GM04503 (cell line): ENCODE data around the gene CTNND2.

Experiments used
- DNase-seq: peaks from one replicate; pipeline ENCODE4 v3.0.0-alpha.2; 2012; ENCODE audit warnings: low read depth

The CTNND2 gene

DNA sequence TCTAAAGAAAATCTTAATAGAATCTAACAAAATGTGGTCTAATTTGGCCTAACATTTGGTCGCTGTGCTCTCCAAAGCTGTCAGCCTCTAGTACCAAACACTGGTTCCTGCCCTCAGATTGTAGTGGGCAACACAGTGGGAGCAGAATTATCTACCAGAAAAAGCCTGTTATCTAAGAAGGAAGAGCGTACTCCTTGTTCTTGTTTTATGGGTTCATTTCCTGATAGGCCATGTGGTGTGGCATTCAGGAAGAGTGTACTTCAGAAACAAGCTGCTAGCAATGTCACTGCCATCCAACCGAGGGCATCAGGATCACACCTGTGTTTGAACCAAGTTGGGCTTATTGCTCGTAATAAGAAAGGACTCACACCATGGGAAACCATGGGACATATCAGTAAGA, 655.3 kb downstream of the CTNND2 start:
- DNase-seq = no peak

DNA sequence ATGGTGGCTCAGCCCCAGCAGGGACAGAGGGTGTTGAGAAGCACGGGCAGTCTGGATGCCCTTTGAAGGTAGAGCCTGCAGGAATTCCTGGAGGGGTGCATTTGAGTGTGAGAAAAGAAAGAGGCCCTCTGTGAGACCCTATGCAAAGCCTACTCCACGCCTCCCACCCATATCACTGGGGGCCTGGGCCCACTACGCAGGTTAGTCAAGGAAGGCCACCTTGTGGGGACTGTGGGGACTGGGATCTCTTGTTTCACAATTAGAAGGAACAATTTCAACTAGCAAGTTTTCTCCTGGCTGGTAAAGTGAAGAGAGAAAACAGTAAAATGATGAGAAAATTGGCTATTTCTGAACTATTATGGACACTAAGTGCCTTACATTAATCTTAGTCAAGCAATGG, 657.0 kb downstream of the CTNND2 start:
- DNase-seq = no peak

DNA sequence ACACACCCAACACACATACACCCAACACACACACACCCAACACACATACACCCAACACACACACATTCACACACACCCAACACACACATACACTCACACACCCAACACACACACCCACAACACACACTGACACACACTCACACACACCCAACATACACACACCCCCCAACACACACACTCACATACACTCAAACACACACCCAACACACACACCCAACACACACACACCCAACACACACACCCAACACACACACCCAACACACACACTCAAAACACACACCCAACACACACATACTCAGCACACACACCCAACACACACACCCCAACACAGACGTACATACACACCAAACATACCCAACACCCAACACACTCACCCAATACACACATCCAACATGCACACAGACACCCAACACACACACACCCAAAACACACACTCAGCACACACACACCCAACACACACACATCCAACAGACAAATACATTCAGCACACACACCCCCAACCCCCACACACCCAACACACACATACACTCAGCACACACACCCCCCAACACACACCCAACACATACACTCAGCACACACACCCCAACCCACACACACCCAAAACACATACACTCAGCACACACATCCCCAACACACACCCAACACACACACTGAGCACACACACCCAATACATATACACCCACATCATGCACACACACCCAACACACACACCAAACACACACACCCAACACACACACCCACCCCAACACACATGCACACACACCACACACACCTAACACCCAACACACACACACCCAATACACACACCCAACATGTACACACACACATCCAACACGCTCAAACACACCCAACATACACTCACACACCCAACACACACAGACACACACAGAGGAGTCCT, 663.7 kb downstream of the CTNND2 start:
- no peak for DNase-seq

DNA sequence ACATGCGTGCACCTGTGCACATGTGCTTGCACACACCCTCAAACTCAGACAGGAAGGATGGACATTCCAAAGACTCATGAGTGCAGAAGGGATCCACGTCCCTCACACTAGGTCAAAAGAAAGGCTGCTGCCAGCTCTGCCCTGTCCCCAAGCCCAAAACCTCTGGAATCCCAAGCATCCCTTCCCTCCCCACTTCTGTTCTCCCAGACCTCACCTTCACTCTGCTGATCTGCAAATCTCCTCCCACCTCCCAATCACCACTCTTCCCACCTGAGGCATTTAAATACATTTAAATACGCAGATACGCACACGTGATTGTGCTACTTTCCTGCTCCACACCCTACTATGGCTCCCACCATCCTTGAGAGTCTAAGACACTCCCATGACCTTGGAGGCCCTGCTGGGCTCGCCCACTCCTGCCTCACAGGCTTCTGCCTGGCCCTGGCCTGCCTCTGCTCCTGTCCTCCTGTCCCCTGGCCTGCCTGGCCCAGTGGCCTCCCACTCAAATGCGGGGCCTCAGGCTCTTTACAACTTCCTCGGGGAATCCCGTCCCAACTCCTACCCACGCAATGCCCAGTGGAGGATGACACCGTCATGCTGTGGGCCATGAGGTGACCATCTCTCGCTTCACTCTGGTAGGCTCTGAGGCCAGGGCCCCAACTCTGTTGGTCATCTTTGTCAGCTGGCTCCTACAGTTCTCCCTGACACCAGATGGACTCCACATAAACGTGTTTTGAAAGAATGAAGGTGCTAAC, 664.8 kb downstream of the CTNND2 start:
- DNase-seq = no peak

DNA sequence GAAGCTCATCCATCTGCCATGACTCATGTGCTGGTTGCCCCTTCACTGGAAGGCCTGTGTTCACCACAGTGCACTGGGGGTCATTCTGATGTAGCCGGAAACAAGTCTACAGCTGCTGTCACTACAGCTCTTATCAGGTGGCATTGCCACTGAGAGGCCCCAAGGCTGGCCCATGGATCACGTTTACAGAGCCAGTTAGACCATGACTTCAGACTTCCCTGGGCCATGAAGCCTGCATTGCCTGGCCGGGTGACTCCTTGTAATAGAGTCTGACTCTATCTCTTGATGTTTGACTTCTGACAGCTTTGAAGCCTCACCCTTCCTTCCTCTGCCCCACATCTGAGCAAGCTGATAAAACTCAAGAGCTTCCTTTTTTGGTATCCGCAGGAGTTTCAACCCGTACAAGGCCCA, 669.7 kb downstream of the CTNND2 start:
- DNase-seq = no peak

DNA sequence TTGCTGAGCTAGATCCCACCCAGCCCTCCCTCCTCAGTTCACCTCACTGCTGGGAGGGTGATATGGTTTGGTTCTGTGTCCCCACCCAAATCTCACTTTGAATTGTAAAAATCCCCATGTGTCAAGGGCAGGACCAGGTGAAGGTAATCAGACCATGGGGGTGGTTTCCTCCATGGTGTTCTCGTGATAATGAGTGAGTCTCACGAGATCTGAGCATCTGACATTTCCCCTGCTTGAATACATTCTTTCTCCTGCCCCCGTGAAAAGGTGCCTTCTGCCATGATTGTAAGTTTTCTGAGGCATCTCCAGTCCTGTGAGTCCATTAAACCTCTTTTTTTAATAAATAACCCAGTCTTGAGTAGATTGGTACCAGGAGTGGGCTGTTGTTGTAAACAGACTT, 673.4 kb downstream of the CTNND2 start:
- no peak for DNase-seq

DNA sequence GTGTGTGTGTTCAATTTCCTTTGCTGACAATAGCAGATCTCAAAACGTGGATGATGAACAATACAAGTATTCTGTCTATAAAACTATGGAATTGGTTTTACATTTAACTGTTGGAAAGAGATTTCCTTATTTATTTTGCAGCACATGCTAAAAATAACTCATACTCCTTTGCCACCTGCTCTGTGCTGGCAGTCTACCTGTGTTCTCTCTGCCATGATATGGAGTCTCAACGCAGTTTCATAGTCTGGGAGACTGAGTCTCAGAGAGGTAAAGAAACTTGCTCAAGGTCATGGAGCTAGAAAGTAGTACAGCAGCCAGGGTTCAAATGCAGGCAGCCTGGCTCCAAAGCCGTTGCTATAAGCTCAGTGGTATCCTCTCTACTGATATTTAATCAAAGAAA, 677.2 kb downstream of the CTNND2 start:
- no peak for DNase-seq

DNA sequence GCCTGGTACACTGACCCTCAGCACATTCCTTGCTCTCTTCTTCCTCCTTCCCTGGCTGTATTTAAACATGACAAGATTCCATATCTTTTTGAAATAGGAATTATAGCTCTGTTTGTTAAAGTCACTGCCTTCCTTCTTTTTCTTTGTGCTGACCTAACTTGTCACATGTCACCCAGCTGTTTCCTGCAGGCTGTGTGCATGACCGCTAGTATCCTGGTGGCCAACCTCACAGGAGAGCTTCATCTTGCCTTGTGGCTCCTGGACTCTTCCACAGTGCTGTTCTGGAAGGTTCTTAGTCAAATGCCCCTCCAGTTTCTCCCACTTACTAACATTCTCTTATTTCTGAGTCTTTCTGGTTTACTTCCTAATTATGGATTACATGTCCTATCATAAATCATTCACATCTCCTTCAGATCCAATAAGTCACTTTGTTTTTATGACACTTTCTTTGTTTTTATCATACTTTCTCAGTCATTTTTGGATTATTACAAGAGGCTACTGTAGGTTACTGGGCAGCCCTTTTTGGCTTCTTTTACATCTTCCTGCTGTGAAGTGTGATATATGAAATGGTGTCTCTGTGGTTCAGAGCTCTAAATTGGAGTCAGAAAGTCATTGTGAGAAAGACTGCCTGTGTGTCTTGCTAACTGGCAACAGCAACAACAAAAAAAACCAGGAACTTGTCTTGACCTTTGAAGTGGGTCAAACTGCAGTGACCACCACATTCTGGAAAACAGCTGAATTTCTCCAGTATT, 679.6 kb downstream of the CTNND2 start:
- no peak for DNase-seq

DNA sequence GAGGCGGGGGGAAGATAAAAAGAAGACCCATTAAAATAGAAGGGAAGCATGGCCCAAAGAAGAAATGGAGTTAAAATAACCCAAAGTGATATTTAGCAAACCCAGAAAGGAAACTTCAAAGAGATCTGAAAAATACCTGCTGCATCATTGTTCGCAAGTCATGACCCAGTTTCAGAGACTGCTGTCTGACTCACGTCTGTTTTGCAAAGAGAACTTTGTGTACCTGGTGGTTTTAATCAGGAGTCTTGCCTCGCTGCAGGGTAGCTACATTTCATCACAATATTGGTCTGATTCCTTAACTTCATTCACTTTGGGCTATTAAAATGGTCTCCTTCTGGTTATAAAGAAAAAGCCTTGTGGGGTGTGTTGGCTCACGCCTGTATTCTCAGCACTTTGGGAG, 682.1 kb downstream of the CTNND2 start:
- no peak for DNase-seq

DNA sequence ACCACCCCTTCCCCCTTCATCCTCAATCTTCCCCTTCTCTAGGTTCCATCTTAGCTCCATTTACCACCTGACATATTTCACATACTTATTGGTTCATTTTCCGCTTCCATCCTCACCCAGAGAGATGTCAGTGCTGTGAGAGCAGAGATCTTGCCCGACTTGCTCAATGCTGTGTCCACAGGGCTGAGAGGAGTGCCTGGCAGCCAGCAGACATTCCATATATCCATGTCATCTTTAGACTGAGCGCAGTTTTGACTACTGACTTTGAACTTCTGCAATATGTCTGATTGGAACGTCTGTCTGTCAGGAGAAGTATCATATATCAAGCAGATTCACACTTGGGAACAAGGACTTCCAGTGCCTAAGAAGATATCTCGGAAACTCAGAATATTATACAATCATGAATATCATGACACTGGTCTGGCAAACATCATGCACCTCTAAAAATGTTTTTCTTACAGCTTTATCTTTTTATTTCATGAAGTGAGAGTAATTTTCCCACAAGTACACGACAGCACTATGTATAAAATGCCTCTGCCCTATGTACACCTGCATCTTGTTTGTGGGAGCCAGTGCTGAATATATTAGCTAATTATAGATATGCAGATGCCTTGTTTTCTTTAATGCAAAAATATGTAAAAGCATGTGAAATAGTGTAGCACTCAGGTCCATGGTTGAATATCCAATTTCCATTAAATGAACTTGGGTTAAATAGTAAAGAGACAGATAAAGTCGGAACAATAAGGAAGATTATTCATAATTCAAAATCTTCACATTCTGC, 689.2 kb downstream of the CTNND2 start:
- DNase-seq = no peak

DNA sequence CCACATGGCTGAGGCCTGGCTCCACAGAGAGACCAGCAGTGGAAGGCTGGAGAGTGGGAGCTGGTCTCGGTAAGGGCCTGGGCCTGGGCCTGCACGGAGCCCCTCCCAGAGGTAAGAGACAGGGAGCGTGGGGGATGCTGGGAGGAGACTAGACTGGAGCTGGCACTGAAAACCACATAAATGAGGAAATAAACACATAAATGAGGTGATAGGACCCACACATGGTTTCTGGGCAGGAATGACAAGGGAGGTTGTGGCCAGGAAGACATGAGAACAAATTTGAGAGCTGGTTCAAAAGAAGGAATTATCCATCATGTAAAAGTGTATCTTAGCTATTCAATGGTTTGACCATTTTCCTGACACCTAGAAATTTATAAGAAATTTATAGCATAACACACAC, 691.5 kb downstream of the CTNND2 start:
- no peak for DNase-seq

DNA sequence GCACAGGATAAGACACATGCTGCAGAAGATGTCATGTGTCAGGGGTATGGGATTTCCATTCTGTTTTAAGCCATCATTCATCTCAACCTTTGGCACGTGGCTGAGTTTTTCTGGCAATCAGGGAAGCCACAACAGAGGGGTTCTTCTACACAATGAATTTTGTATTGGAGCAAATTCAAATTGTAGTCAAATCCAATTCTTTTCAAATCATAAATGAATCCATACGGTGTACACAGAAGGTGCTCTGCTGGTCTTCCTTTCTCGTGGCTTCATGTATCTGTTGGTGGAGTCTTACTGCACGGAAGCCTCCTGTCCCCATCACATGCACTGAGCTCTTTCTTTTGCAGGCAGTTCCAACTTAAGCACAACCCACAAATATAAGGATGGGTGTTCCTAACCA, 706.5 kb downstream of the CTNND2 start:
- DNase-seq = no peak

DNA sequence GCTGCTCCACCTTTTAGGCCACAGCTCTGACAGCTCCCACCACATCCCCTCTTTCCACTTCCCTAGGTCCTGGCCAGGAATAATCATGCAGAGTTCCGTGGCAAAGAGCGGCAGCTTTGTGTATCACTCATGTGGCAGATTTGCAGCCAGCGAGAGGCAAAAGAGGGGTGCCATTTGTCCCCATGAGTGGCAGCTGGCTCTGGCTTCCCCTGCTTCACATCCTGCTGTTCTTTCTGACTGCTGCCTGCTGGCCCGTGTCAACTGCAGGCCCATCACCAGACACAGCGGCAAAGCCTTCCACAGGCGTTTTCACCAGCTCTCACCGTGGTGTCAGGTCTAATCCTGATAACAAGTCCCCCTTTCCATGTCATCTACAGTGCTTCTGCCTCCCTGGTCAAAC, 712.6 kb downstream of the CTNND2 start:
- no peak for DNase-seq

DNA sequence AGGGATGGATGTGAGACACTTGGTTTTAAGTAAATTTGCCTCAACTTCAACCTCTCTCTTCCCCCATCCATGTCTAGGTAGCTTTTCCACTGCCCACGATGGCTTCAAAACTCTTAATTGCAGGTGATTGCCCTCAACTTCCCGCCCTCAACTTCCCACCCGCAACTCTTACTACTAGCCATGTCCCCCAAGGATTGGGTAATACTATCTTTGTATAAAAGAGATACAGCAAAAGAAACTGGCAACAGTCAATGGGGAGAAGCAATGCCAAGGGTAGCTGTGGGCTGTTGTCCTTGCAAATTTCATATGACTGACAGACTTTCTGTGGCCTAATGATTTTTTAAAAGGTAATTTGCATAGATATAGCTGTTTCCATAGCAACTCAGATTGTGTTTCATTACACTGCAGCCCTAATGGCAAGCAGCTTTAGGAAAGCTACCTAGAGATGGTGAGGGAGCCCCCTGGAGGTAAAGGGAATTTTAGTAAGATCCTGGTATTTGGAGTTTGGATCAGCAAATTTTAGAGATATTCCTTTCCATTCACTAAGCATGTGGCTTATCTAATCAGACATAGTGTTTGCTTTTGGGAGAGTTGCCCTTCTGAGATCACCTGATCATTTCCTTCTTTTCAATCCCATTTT, 721.7 kb downstream of the CTNND2 start:
- peak; percentile 0 for DNase-seq

DNA sequence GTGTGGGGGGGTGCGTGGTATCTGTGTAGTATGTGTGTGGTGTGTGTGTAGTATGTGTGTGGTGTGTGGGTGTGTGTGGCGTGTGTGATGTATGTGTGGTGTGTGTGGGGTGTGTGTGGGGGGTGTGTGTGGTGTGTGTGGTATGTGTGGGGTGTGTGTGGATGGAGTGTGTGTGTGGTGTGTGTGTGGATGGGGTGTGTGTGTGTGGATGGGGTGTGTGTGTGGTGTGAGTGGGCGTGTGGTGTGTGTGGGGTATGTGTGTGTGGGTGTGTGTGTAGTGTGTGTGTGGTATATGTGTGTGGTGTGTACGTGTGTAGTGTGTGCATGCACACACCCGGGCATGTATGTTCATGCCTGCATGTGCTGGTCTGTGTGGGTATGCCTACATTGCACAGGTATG, 722.3 kb downstream of the CTNND2 start:
- DNase-seq = no peak

DNA sequence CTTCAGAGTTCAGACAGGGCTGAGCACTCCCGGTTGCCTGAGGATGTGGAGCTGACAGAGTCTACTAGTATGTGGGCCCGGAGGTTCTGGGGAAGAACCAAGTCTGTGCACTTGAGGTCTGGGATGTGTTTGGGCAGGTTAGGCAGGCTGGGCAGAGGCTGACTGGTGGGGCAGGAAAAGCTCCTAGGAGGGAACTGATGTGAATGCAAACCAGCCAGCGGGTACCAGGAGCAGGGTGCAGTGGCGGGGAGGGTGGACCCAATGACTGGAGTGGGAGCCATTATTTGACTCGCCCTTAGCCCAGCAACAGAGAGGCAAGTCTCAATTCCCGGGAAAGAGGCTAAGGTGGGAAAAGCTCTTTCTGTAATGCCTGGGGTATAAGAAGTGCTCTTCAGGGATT, 723.4 kb downstream of the CTNND2 start:
- DNase-seq = no peak

DNA sequence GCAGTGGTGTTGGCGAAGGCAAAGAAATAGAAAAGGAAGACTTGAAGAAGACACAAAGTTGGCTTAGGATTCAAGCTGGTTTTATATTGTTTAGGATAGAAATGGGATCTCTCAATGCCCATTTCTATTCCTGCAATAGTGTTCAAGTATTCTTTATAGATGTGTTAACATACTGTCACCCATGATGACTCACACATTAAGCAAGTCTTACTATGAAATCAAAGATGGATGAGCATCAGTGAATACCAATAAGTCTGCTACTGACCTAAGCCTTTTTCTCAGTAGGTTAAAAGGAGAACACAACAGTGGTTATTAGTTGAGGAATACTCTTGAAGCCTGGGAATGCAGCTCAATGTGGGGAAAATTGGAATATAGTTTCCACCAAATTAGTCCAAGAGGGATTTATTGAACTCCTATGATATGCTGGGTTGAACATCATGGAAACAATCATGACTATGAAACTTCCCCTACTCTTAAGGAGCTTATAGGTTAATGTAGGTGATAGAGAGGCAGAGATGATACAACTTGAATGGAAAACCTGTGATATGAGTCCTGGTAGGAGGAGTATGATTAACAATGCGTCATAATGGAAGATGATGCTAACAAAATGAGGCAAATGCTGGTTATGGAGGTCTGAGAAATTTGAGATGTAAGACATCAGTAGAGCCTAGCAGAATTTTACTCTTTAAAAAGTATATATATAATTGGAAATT, 726.1 kb downstream of the CTNND2 start:
- DNase-seq = no peak

DNA sequence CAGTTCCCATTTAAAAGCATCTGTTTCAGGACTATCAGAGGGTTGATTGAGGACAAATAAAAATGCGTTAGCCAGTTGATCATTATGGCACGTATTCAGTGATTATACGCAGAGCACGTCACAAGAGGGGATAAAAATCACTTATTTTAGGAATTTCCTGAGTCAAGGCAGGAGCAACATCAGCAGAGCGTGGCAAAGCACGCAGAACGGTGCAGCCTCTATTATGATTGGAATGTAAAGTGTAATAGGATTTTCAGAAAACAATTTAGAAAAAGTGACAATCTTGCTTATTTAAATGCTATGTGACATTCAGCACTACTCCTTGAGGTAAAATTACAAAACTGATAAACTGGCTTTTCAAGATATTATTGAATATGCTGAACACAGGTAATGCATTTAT, 729.7 kb downstream of the CTNND2 start:
- no peak for DNase-seq

DNA sequence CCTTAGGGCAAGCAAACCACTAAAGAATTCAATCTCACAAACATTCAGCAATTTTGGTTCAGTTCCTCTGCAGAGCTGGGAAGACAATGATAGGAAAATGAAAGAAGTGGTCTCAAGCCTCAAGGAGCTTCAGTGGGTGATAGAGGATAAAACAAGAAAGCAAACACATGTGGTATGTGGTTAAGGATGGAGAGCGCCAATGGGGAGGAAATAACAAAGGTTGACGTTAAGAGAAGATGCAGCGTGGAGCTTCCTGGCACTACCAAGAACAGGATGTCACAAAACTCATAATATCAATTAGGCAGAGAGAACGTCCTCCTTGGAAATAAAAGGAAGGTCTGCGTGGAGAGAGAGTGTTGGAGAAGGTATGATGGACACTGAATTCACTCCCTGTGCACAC, 731.8 kb downstream of the CTNND2 start:
- no peak for DNase-seq

DNA sequence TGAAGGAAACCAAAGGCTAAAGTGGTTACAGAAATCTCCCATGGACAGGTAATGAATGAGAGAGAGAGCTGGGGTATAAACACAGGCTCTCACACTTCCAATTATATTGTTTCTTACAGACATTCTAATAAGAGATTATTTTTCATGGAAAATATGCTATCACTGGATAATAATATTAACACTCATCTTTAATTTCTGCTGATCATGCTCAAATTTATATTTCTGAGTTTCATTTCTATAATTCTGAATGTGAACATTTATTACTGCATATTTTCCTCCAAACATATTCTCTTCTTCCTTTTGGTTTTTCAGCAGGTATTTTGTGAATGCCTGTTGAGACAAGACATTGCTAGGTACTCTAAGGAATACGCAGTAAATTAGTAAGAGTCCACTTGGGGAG, 733.0 kb downstream of the CTNND2 start:
- DNase-seq = no peak

DNA sequence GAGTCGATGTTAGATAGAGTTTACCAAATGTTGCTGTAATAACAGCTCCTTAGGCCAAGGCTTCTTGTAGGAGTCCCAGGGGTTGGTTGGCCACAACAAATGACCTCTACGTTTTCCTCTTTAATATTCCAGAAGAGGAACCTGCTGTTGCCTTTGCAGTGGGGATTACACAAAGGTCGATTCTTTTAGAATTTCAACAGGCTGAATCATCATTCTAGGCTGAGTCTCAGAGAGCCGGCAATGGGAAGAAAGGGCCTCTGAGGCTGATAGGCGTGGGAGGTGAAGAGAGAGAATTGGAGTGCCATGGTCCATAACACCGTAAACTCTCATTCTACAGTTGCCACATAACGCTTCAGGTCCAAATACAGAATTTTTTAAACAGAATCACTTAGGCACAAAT, 737.3 kb downstream of the CTNND2 start:
- DNase-seq = no peak
